SK-N-SH (cell line): ENCODE results near the gene SEC61A1. TPM values are rescaled to one million over a fixed set of nuclear protein-coding genes. Genes with fewer than 3 reads are reported as not detected.

Experiments used
- CTCF ChIA-PET: fragments of 300-600, 350-600 bp; formaldehyde crosslinking; extraction: SDS; loops from one replicate; lab custom pipeline; 2021; lab: Yijun Ruan, JAX
- POLR2A ChIA-PET: fragments of 350-600 bp; sonication (Branson Sonifier 250); formaldehyde crosslinking; extraction: SDS; loops from one replicate; lab custom pipeline; 2020; ENCODE audit warnings: antibody characterized with exemption, inconsistent platforms; lab: Yijun Ruan, JAX
- DNase-seq: peaks from one replicate; pipeline ENCODE4 v3.0.0; 2012
- H2AFZ ChIP-seq: fragments of 200-600 bp; sonication (generic); 2 replicates; pipeline ENCODE4 v1.8.1; 2016; ENCODE audit warnings: antibody characterized with exemption, mild to moderate bottlenecking, low read depth
- H3F3A ChIP-seq: fragments of 200-600 bp; sonication (generic); replicated peaks from 2 replicates; pipeline ENCODE3; 2016; ENCODE audit warnings: antibody characterized with exemption, mild to moderate bottlenecking; ENCODE audit not compliant: insufficient read depth
- H3K27ac ChIP-seq, 2 experiments: fragments of 200-500 bp in 1 of 2; fragments of 200-600 bp in 1 of 2; sonication (Bioruptor generic) in 1 of 2; sonication (generic), shearing (Covaris generic) in 1 of 2; 2 replicates each; pipeline versions ENCODE4 v1.5.1 to v1.6.1; 2014 to 2016; ENCODE audit warnings: low read depth in 2 of 2, inconsistent platforms in 1 of 2, low read length in 1 of 2, mild to moderate bottlenecking in 1 of 2, mixed read lengths in 1 of 2
- H3K27me3 ChIP-seq: fragments of 200-600 bp; sonication (generic), shearing (Covaris generic); 2 replicates; pipeline ENCODE4 v1.6.1; 2016; ENCODE audit warnings: mixed run types; ENCODE audit not compliant: insufficient read depth
- H3K36me3 ChIP-seq, 2 experiments: fragments of 200-500 bp in 1 of 2; fragments of 200-600 bp in 1 of 2; sonication (Bioruptor generic) in 1 of 2; sonication (generic) in 1 of 2; replicated peaks in 1 of 2; 2 replicates each; pipeline versions ENCODE3 to v1.5.1; 2014 to 2016; ENCODE audit warnings: low read length in 1 of 2, mild to moderate bottlenecking in 1 of 2; ENCODE audit not compliant: insufficient read depth in 2 of 2, control insufficient read depth in 1 of 2
- H3K4me1 ChIP-seq, 2 experiments: fragments of 200-500 bp in 1 of 2; fragments of 200-600 bp in 1 of 2; sonication (Bioruptor generic) in 1 of 2; sonication (generic), shearing (Covaris generic) in 1 of 2; 2 replicates each; pipeline versions ENCODE4 v1.5.1 to v1.6.1; 2014 to 2016; ENCODE audit warnings: low read depth in 1 of 2, low read length in 1 of 2, mixed run types in 1 of 2; ENCODE audit not compliant: insufficient read depth in 2 of 2, control insufficient read depth in 1 of 2
- H3K4me2 ChIP-seq: fragments of 200-600 bp; sonication (generic), shearing (Covaris generic); 2 replicates; pipeline ENCODE4 v1.6.1; 2017; ENCODE audit warnings: mixed run types
- H3K4me3 ChIP-seq, 2 experiments: fragments of 200-500 bp in 1 of 2; fragments of 200-600 bp in 1 of 2; sonication (Bioruptor generic) in 1 of 2; sonication (generic), shearing (Covaris generic) in 1 of 2; 2 replicates each; pipeline versions ENCODE4 v1.5.1 to v1.8.1; 2014 to 2016; ENCODE audit warnings: low read depth in 2 of 2, inconsistent platforms in 1 of 2, low read length in 1 of 2, mild to moderate bottlenecking in 1 of 2, mixed read lengths in 1 of 2, moderate library complexity in 1 of 2
- H3K79me2 ChIP-seq: fragments of 200-600 bp; sonication (generic); 2 replicates; pipeline ENCODE4 v1.8.1; 2017; ENCODE audit warnings: mild to moderate bottlenecking; ENCODE audit not compliant: insufficient read depth
- H3K9ac ChIP-seq: fragments of 200-600 bp; sonication (generic); 2 replicates; pipeline ENCODE4 v1.6.1; 2017; ENCODE audit warnings: mixed run types
- H3K9me2 ChIP-seq: fragments of 200-600 bp; sonication (generic); 2 replicates; pipeline ENCODE4 v1.6.1; 2017; ENCODE audit warnings: mixed run types
- H3K9me3 ChIP-seq: fragments of 200-600 bp; sonication (generic); 2 replicates; pipeline ENCODE4 v1.6.1; 2017; ENCODE audit warnings: mixed run types, mild to moderate bottlenecking, moderate library complexity
- H4K20me1 ChIP-seq: fragments of 200-600 bp; sonication (generic); 2 replicates; pipeline ENCODE4 v1.6.1; 2017; ENCODE audit warnings: mild to moderate bottlenecking, mixed run types; ENCODE audit not compliant: insufficient read depth
- EP300 ChIP-seq, 2 experiments: IDR thresholded peaks; 2 replicates each; pipeline versions ENCODE4 v1.4.0 to v1.6.1; 2012; ENCODE audit warnings: borderline replicate concordance in 1 of 2, low read depth in 1 of 2, low read length in 1 of 2
- EZH2phosphoT487 ChIP-seq: fragments of 200-600 bp; sonication (generic); IDR thresholded peaks from 2 replicates; pipeline ENCODE4 v1.6.1; 2017; ENCODE audit warnings: low read depth, mixed run types, mild to moderate bottlenecking, antibody characterized with exemption, moderate library complexity, borderline replicate concordance
- FOSL2 ChIP-seq: IDR thresholded peaks from 2 replicates; pipeline ENCODE4 v1.4.0; 2012; ENCODE audit warnings: low read depth, mild to moderate bottlenecking, moderate library complexity, borderline replicate concordance
- FOXJ3 ChIP-seq: sonication (generic); formaldehyde crosslinking; IDR thresholded peaks from 2 replicates; pipeline ENCODE4 v1.5.1; 2020; ENCODE audit warnings: mild to moderate bottlenecking, missing genetic modification reagents
- FOXM1 ChIP-seq: IDR thresholded peaks from 2 replicates; pipeline ENCODE4 v1.4.0; 2012; ENCODE audit warnings: low read depth, mild to moderate bottlenecking
- GABPA ChIP-seq: IDR thresholded peaks from 2 replicates; pipeline ENCODE4 v1.4.0; 2012; ENCODE audit warnings: low read depth, mild to moderate bottlenecking
- GATA2 ChIP-seq: sonication (generic); formaldehyde crosslinking; IDR thresholded peaks from 2 replicates; pipeline ENCODE4 v1.5.0; 2020; ENCODE audit warnings: mild to moderate bottlenecking, missing genetic modification reagents
- IRF3 ChIP-seq: fragments of 150-350 bp; IDR thresholded peaks from 2 replicates; pipeline ENCODE4 v1.6.1; 2016; ENCODE audit warnings: mild to moderate bottlenecking, low read depth, low read length
- JUND ChIP-seq: IDR thresholded peaks from 2 replicates; pipeline ENCODE4 v1.4.0; 2012
- MEF2A ChIP-seq: IDR thresholded peaks from 2 replicates; pipeline ENCODE4 v1.4.0; 2012; ENCODE audit warnings: low read depth, borderline replicate concordance
- MXI1 ChIP-seq: IDR thresholded peaks from 2 replicates; pipeline ENCODE4 v1.6.1; 2012; ENCODE audit warnings: mild to moderate bottlenecking, low read depth, low read length, improper control_type of control experiment
- NFIC ChIP-seq: IDR thresholded peaks from 2 replicates; pipeline ENCODE4 v1.4.0; 2012; ENCODE audit warnings: borderline replicate concordance
- NRF1 ChIP-seq: IDR thresholded peaks from 2 replicates; pipeline ENCODE4 v1.6.1; 2012; ENCODE audit warnings: low read depth, mild to moderate bottlenecking, low read length
- POLR2AphosphoS5 ChIP-seq: IDR thresholded peaks from 2 replicates; pipeline ENCODE4 v1.6.1; 2012; ENCODE audit warnings: low read depth, low read length
- REST ChIP-seq: IDR thresholded peaks from 2 replicates; pipeline ENCODE4 v1.6.1; 2012; ENCODE audit warnings: mild to moderate bottlenecking, low read depth, low read length, moderate library complexity
- RXRA ChIP-seq: IDR thresholded peaks from 2 replicates; pipeline ENCODE4 v1.4.0; 2012; ENCODE audit warnings: low read depth, mild to moderate bottlenecking, borderline replicate concordance
- SMC3 ChIP-seq: IDR thresholded peaks from 2 replicates; pipeline ENCODE4 v1.6.1; 2012; ENCODE audit warnings: low read depth, low read length, improper control_type of control experiment
- TAF1 ChIP-seq: IDR thresholded peaks from 2 replicates; pipeline ENCODE4 v1.6.1; 2012; ENCODE audit warnings: low read depth, mild to moderate bottlenecking, low read length, moderate library complexity, borderline replicate concordance
- TCF12 ChIP-seq: IDR thresholded peaks from 2 replicates; pipeline ENCODE4 v1.4.0; 2012
- TEAD4 ChIP-seq: IDR thresholded peaks from 2 replicates; pipeline ENCODE4 v1.4.0; 2012; ENCODE audit warnings: mild to moderate bottlenecking, borderline replicate concordance; ENCODE audit not compliant: insufficient read depth
- USF1 ChIP-seq: IDR thresholded peaks from 2 replicates; pipeline ENCODE4 v1.4.0; 2012; ENCODE audit warnings: low read depth, borderline replicate concordance
- USF2 ChIP-seq: fragments of 150-350 bp; IDR thresholded peaks from 2 replicates; pipeline ENCODE4 v1.6.1; 2017; ENCODE audit warnings: antibody characterized with exemption, low read length, low read depth, borderline replicate concordance
- WGBS: methylation state at CpG from one replicate; pipeline ENCODE4 v1.1.6; 2017; ENCODE audit warnings: low lambda C conversion rate; 5-methylcytosine and 5-hydroxymethylcytosine counted together
- polyA plus RNA-seq, 3 experiments: library from polyadenylated mRNA; depleted of rRNA; stranded (reverse); fragments of >200 nt; gene quantifications; 2 replicates each; pipeline ENCODE4 v1.2.3, GENCODE V29; 2012

SEC61A1 gene
- polyA plus RNA-seq, 1 of the 3 experiments (the other 2 are of a cell fraction) = 153 TPM

GRCh38 chr3:128082546-128082945, 30.3 kb downstream of the SEC61A1 start (continued):
- no peak for TF ChIP-seq REST
- TF ChIP-seq NFIC = no peak
- TF ChIP-seq USF1 = no peak
- no peak for TF ChIP-seq SMC3
- no peak for TF ChIP-seq NRF1
- no peak for TF ChIP-seq POLR2AphosphoS5
- no peak for TF ChIP-seq USF2
- TF ChIP-seq TCF12 = no peak

GRCh38 chr3:128083396-128083795, 31.2 kb downstream of the SEC61A1 start:
- 0 out of 2 replicates have a peak, but pooled peaks cover 5% of the 10 kb centered on the region for H4K20me1 ChIP-seq
- H3K4me2 ChIP-seq = no peak overlapping the region
- CTCF ChIA-PET = interaction anchor here (0.9 kb wide), 1 partner anchor 15 kb away, joined by 5 read pairs; no protein-coding TSS in a partner anchor
- H3K27ac ChIP-seq = no peak overlapping the region
- no peaks in the 10 kb centered on the region; the same call in 1 of the 2 replicates for H3K9me3 ChIP-seq
- H3K79me2 ChIP-seq = no peaks in the 10 kb centered on the region
- H3K4me1 ChIP-seq = peaks cover 0 to 18% of the 10 kb centered on the region in 2 experiments; a peak in 3 of 4 replicates
- peaks cover 5% of the 10 kb centered on the region for H3F3A ChIP-seq
- DNase-seq = no peak
- H3K27me3 ChIP-seq = no peaks in the 10 kb centered on the region
- H2AFZ ChIP-seq = no peak overlapping the region
- WGBS = 100% methylated on average over 2 of the region's 10 CpGs
- peaks cover 18 to 75% of the 10 kb centered on the region in 2 experiments for H3K36me3 ChIP-seq
- TF ChIP-seq JUND (no peak), FOXJ3 (CRISPR knock-in tag) (no peak), FOXM1 (no peak), EP300 (IDR thresholded peaks at IDR 0.05; ENCODE audit: borderline replicate concordance in 1 of 2, low read depth in 1 of 2, low read length in 1 of 2) (no peak), MXI1 (no peak), IRF3 (no peak), GABPA (no peak), TEAD4 (no peak), MEF2A (no peak), GATA2 (no peak), POLR2AphosphoS5 (no peak), NRF1 (no peak), EZH2phosphoT487 (no peak), FOSL2 (no peak), TCF12 (no peak), RXRA (no peak), TAF1 (no peak)
- no peaks in the 10 kb centered on the region for H3K9me2 ChIP-seq
- POLR2A ChIA-PET = interaction anchor here (0.6 to 1.7 kb wide), 2 partner anchors 10 to 795 kb away, joined by 3 read pairs; no protein-coding TSS in a partner anchor
- no peak overlapping the region for H3K4me3 ChIP-seq
- H3K9ac ChIP-seq = no peak overlapping the region
